ENCODE results near the gene SIRPB1.
"Not testable (repeated sequence)": the region's sequence is repeated elsewhere in the genome, so short reads cannot be mapped to it uniquely, and the experiment has no call there.

The SIRPB1 gene

DNA sequence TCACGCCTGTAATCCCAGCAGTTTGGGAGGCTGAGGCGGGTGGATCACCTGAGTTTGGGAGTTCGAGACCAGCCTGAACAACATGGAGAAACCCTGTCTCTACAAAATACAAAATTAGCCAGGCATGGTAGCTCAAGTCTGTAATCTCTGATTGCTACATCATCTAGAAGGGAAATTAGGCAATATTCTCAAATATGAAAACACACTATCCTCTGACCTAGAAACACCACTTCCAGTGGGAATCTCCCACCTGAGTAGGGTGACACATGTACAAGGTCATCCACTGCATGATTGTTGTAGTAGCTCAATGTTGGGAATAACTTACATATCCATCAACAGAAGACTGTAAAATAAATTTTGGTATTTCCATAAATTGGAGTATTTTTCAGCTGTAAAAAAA lies 43.2 kb downstream of the SIRPB1 start:
- Histone ChIP-seq H3K27me3 (ENCODE audit: insufficient read depth, low read length, poor library complexity) (no peaks in the 10 kb centered on the region), H3K79me2 (ENCODE audit: insufficient read depth, low read length) (no peaks in the 10 kb centered on the region), H3K9me3 (ENCODE audit: insufficient read depth, low read length, severe bottlenecking) (no peaks in the 10 kb centered on the region), H2AFZ (ENCODE audit: low read depth, low read length) (no peak overlapping the region), H3K4me2 (ENCODE audit: insufficient read depth, low read length) (no peak overlapping the region), H3K9ac (ENCODE audit: low read depth, low read length) (no peak overlapping the region), H3K4me3 (ENCODE audit: low read depth in 1 of 2, low read length in 2 of 2) (no peak overlapping the region), H3K36me3 (ENCODE audit: insufficient read depth, low read length) (no peaks in the 10 kb centered on the region), H4K20me1 (ENCODE audit: insufficient read depth, low read length) (no peaks in the 10 kb centered on the region), H3K4me1 (ENCODE audit: insufficient read depth, low read length) (no peaks in the 10 kb centered on the region), H3K27ac (ENCODE audit: low read length) (no peak overlapping the region)
- TF ChIP-seq, protein P1, sequence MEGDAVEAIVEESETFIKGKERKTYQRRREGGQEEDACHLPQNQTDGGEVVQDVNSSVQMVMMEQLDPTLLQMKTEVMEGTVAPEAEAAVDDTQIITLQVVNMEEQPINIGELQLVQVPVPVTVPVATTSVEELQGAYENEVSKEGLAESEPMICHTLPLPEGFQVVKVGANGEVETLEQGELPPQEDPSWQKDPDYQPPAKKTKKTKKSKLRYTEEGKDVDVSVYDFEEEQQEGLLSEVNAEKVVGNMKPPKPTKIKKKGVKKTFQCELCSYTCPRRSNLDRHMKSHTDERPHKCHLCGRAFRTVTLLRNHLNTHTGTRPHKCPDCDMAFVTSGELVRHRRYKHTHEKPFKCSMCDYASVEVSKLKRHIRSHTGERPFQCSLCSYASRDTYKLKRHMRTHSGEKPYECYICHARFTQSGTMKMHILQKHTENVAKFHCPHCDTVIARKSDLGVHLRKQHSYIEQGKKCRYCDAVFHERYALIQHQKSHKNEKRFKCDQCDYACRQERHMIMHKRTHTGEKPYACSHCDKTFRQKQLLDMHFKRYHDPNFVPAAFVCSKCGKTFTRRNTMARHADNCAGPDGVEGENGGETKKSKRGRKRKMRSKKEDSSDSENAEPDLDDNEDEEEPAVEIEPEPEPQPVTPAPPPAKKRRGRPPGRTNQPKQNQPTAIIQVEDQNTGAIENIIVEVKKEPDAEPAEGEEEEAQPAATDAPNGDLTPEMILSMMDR (IDR thresholded peaks at IDR 0.05; ENCODE audit: borderline replicate concordance, extremely low read depth, low read length, poor library complexity, severe bottlenecking), result no peak
- TF ChIP-seq EZH2 (IDR thresholded peaks at IDR 0.05; ENCODE audit: borderline replicate concordance, low read depth, low read length, severe bottlenecking), result no peak
- ATAC-seq (ENCODE audit: insufficient read depth, low read depth) (no peak), DNase-seq (no peak)

DNA sequence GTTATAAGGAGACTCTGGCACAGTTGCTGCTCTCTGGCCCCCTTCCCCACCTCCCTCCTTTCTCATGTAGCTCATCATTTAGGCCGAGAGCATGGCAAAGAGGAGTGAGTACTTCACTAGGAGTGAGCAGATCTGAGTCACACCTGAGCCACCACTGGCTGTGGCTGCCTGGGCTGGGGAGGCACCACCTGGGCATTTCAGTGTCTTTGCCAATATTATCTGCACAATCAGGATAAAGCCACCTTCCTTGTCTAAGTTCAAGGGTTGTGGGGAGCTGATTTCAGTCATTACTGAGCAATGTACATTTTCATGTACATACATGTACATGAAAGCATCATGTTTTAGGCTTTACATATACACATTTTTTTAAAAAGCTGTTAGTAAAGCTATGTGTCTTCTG lies 43.8 kb downstream of the SIRPB1 start:
- H3K27me3 ChIP-seq (ENCODE audit: insufficient read depth, low read length, poor library complexity); H2AFZ ChIP-seq (ENCODE audit: low read depth, low read length); H3K4me3 ChIP-seq (ENCODE audit: low read depth in 1 of 2, low read length in 2 of 2); H3K4me2 ChIP-seq (ENCODE audit: insufficient read depth, low read length); ATAC-seq (ENCODE audit: insufficient read depth, low read depth); H3K79me2 ChIP-seq (ENCODE audit: insufficient read depth, low read length); H3K9me3 ChIP-seq (ENCODE audit: insufficient read depth, low read length, severe bottlenecking); H3K9ac ChIP-seq (ENCODE audit: low read depth, low read length); DNase-seq; H3K36me3 ChIP-seq (ENCODE audit: insufficient read depth, low read length); H3K4me1 ChIP-seq (ENCODE audit: insufficient read depth, low read length); H4K20me1 ChIP-seq (ENCODE audit: insufficient read depth, low read length); H3K27ac ChIP-seq (ENCODE audit: low read length): not testable (repeated sequence)

DNA sequence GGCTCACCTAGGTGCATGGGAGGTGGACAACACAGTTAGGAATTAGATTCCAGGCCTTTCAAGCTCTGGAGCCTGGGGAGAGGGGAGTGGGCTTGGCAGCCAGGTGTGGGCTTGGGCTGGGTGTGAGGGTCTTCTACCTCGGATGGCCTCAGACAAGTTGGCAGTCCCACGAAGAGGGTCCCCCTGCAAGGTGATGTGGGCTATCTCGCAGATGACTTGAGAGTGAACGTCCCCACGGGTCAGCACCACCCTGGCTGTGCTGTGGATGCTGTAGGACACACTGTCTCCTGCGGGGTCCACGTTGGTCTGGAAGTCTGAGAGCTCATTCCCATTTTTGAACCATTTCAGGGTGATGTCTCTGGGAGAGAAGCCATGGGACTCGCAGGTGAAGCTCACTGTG lies 48.2 kb downstream of the SIRPB1 start:
- not testable (repeated sequence) for DNase-seq; H3K27ac ChIP-seq (ENCODE audit: low read length)

More for the DNA sequence above, 48.2 kb downstream of the SIRPB1 start:
- not testable (repeated sequence) for H3K36me3 ChIP-seq (ENCODE audit: insufficient read depth, low read length); H3K9ac ChIP-seq (ENCODE audit: low read depth, low read length); H2AFZ ChIP-seq (ENCODE audit: low read depth, low read length); H3K9me3 ChIP-seq (ENCODE audit: insufficient read depth, low read length, severe bottlenecking); H3K4me2 ChIP-seq (ENCODE audit: insufficient read depth, low read length); H3K4me3 ChIP-seq (ENCODE audit: low read depth in 1 of 2, low read length in 2 of 2); H3K27me3 ChIP-seq (ENCODE audit: insufficient read depth, low read length, poor library complexity); H3K79me2 ChIP-seq (ENCODE audit: insufficient read depth, low read length); H4K20me1 ChIP-seq (ENCODE audit: insufficient read depth, low read length); ATAC-seq (ENCODE audit: insufficient read depth, low read depth); H3K4me1 ChIP-seq (ENCODE audit: insufficient read depth, low read length)

Data from DND-41 (cell line).